ENCODE measurements around the gene OTOP2. TPM values are rescaled to one million over a fixed set of nuclear protein-coding genes. Genes with fewer than 3 reads are reported as not detected.
A peak's percentile ranks its signal among the peaks of the same experiment; 100 is the strongest.

The OTOP2 gene
- total and polyA plus RNA-seq, 9 of the 15 experiments (the other 6 are each of a cell fraction or from before 2014, with no cell fraction given), result 0.04 to 0.36 (median 0.14) TPM; not detected in 1

- TF ChIP-seq FOXJ3 (CRISPR knock-in tag; IDR thresholded peaks at IDR 0.05) (no peak), BRD9 (IDR thresholded peaks at IDR 0.05; ENCODE audit: low read depth, partially characterized antibody) (peak; percentile 94), POLR2B (IDR thresholded peaks at IDR 0.05; ENCODE audit: low read depth, partially characterized antibody) (no peak), DIDO1 (tag; IDR thresholded peaks at IDR 0.05; ENCODE audit: low read depth) (peak; percentile 6; the same call in 1 of the 2 replicates), RBM15 (IDR thresholded peaks at IDR 0.05; ENCODE audit: insufficient read depth, low read length) (no peak), MYNN (IDR thresholded peaks at IDR 0.05) (no peak), MYNN (CRISPR knock-in tag; IDR thresholded peaks at IDR 0.05) (no peak), NR4A1 (CRISPR knock-in tag; IDR thresholded peaks at IDR 0.05) (no peak), NR4A1 (tag; IDR thresholded peaks at IDR 0.05) (peak; percentile 78), POLR2G (IDR thresholded peaks at IDR 0.05; ENCODE audit: low read depth, low read length) (0 out of 2 replicates have a peak, but pooled peaks have one; percentile 30), BMI1 (IDR thresholded peaks at IDR 0.05; ENCODE audit: low read length) (no peak), NCOA2 (IDR thresholded peaks at IDR 0.05; ENCODE audit: partially characterized antibody in 2 of 2) (no peak), ZNF785 (CRISPR knock-in tag; IDR thresholded peaks at IDR 0.05) (no peak), TFAM (CRISPR knock-in tag; conservative IDR thresholded peaks at IDR 0.05) (no peak), PURB (CRISPR knock-in tag; IDR thresholded peaks at IDR 0.05; ENCODE audit: low read depth) (no peak), GABPB2 (CRISPR knock-in tag; conservative IDR thresholded peaks at IDR 0.05) (no peak), BCL6 (CRISPR knock-in tag; IDR thresholded peaks at IDR 0.05) (no peak), ATF2 (CRISPR knock-in tag; IDR thresholded peaks at IDR 0.05) (no peak), RBM22 (IDR thresholded peaks at IDR 0.05; ENCODE audit: low read depth, low read length, poor library complexity, severe bottlenecking) (no peak), PRPF4 (IDR thresholded peaks at IDR 0.05; ENCODE audit: insufficient read depth, low read depth, low read length, poor library complexity, severe bottlenecking) (no peak), COPS2 (conservative IDR thresholded peaks at IDR 0.05) (no peak), FOXP1 (CRISPR knock-in tag; IDR thresholded peaks at IDR 0.05) (0 out of 2 replicates have a peak, but pooled peaks have one; percentile 27)
- TF ChIP-seq, protein P1, sequence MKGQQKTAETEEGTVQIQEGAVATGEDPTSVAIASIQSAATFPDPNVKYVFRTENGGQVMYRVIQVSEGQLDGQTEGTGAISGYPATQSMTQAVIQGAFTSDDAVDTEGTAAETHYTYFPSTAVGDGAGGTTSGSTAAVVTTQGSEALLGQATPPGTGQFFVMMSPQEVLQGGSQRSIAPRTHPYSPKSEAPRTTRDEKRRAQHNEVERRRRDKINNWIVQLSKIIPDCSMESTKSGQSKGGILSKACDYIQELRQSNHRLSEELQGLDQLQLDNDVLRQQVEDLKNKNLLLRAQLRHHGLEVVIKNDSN (CRISPR knock-in tag; IDR thresholded peaks at IDR 0.05), result no peak
- TF ChIP-seq, protein P2, sequence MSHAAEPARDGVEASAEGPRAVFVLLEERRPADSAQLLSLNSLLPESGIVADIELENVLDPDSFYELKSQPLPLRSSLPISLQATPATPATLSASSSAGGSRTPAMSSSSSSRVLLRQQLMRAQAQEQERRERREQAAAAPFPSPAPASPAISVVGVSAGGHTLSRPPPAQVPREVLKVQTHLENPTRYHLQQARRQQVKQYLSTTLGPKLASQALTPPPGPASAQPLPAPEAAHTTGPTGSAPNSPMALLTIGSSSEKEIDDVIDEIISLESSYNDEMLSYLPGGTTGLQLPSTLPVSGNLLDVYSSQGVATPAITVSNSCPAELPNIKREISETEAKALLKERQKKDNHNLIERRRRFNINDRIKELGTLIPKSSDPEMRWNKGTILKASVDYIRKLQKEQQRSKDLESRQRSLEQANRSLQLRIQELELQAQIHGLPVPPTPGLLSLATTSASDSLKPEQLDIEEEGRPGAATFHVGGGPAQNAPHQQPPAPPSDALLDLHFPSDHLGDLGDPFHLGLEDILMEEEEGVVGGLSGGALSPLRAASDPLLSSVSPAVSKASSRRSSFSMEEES (CRISPR knock-in tag; IDR thresholded peaks at IDR 0.05), result no peak
- TF ChIP-seq, protein P3, sequence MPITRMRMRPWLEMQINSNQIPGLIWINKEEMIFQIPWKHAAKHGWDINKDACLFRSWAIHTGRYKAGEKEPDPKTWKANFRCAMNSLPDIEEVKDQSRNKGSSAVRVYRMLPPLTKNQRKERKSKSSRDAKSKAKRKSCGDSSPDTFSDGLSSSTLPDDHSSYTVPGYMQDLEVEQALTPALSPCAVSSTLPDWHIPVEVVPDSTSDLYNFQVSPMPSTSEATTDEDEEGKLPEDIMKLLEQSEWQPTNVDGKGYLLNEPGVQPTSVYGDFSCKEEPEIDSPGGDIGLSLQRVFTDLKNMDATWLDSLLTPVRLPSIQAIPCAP (CRISPR knock-in tag; IDR thresholded peaks at IDR 0.05; ENCODE audit: borderline replicate concordance), result no peak
Measured at GRCh38 chr17:74875977-74876593, 48.0 kb upstream of the OTOP2 start (continued).
